GM06990 (cell line): ENCODE measurements around the gene FAM118A.
"Not testable (repeated sequence)": the region's sequence is repeated elsewhere in the genome, so short reads cannot be mapped to it uniquely, and the experiment has no call there.

Experiments
- DNase-seq: peaks from one replicate; pipeline ENCODE4 v3.0.0-alpha.2; 2011; ENCODE audit not compliant: insufficient read length; ENCODE audit errors: extremely low read depth
- H3K27me3 ChIP-seq: replicated peaks from 2 replicates; pipeline ENCODE4 v1.6.0; 2011; ENCODE audit warnings: low read length; ENCODE audit not compliant: control insufficient read depth, insufficient read depth
- H3K36me3 ChIP-seq: 2 replicates; pipeline ENCODE4 v1.5.1; 2011; ENCODE audit warnings: low read length; ENCODE audit not compliant: control insufficient read depth, insufficient read depth
- H3K4me3 ChIP-seq: replicated peaks from 2 replicates; pipeline ENCODE4 v1.5.1; 2011; ENCODE audit warnings: low read depth, mild to moderate bottlenecking, control low read depth, low read length
- TF ChIP-seq, protein P1 (sequence below): IDR thresholded peaks from 2 replicates; pipeline ENCODE4 v1.5.1; 2011; ENCODE audit warnings: low read length, control low read depth, mild to moderate bottlenecking, inconsistent platforms; ENCODE audit not compliant: insufficient read depth, poor library complexity, severe bottlenecking

The FAM118A gene

DNA sequence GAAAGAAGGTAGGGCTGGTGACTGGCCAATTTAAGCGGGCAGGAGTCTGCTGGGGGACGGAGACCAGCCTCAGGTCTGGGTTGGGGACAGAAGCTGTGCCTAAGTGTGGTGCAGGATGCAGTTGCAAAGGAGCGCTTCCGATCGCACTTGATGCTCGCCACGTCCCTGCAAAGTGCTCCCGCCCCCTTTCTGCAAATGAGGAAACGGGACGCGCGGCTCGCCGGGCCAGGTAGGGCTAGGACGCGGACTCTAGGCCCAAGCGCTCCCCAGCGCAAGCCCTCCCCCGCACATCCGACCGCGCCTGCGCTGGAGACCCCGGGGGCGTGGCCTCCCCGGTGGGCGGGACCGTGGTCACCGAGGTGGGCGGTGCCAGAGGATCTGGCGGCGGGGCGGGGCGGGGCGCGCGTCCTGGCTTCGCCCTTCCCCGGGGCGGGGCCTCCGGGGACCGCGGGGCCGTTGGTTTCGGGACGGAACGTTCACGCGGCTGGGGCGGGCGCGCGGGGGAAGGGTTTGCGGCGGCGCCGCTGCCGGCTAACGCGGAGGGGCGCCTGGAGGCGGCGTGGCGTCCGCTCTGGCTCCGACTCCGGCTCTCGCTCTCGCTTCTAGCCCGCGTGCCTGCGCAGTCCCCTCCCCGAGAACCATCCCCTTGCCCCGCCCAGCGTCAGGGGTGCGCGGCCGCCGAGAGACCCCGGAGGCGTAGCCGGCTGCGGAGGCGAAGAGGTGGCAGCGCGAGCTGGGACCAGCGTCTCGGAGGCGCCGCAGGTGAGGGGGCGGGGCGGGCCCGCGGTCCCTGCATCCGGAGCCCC, at the start of gene FAM118A:
Gene FAM118A, plus strand, starts transcription at position 513 of the 806 bp plus-strand sequence. CDS start 12,446 bp downstream, outside the sequence.
- peak; percentile 94 for DNase-seq
- TF ChIP-seq, protein P1, sequence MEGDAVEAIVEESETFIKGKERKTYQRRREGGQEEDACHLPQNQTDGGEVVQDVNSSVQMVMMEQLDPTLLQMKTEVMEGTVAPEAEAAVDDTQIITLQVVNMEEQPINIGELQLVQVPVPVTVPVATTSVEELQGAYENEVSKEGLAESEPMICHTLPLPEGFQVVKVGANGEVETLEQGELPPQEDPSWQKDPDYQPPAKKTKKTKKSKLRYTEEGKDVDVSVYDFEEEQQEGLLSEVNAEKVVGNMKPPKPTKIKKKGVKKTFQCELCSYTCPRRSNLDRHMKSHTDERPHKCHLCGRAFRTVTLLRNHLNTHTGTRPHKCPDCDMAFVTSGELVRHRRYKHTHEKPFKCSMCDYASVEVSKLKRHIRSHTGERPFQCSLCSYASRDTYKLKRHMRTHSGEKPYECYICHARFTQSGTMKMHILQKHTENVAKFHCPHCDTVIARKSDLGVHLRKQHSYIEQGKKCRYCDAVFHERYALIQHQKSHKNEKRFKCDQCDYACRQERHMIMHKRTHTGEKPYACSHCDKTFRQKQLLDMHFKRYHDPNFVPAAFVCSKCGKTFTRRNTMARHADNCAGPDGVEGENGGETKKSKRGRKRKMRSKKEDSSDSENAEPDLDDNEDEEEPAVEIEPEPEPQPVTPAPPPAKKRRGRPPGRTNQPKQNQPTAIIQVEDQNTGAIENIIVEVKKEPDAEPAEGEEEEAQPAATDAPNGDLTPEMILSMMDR = no peak
- Histone ChIP-seq H3K27me3 (no peaks in the 10 kb centered on the region), H3K4me3 (peak within 1 kb of the TSS; percentile 77), H3K36me3 (no peaks in the 10 kb centered on the region)

DNA sequence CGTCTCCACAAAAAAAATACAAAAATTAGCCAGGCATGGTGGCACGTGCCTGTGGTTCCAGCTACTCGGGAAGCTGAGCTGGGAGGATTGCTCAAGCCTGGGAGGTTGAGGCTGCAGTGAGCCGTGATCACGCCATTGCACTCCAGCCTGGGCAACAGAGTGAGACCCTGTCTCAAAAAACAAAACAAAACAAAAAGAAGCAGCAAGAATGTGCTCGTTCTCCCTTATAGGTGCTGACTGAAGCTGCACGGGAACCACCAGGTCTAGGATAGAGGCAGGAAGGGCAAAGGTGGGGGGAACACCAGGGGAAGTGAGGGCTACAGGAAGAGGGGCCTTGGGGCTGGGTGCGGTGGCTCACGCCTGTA, 49.4 kb upstream of the FAM118A start:
- not testable (repeated sequence) for DNase-seq, H3K4me3 ChIP-seq, H3K36me3 ChIP-seq, H3K27me3 ChIP-seq

DNA sequence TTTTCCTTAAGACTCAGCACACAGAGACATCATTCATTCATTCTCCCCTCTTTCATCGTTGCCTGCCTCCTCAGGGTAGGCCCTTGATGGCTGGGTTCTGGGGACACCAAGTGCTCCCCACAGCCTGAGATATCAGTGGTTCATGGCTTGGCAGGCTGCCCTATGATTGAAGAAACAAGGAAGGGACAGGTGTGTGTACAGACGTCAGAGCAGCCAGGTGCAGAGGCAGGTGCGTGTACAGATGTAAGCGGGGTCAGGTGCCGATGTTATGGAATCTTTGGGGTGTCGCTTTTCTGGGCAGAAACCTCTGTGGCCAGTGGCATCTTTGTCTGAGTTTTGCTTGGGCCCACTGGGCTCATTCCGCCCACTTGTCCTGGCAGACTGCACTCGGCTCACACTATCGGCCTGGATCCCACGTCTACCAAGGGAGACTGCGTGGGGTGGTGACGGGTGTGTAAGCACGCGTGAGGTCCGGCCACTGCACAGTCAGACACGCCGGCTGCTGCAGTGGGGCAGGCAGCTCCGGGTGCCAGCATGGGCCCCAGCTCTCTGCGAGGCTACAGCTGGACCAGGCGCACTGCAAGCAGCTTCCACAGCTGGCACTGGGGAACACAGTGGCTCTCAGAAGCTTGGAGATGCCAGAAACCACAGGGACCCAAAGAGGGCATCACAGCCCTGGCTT, 48.2 kb upstream of the FAM118A start:
- DNase-seq = no peak
- TF ChIP-seq, protein P1 = no peak
- no peak overlapping the region for H3K4me3 ChIP-seq
- H3K27me3 ChIP-seq = no peaks in the 10 kb centered on the region
- H3K36me3 ChIP-seq = no peaks in the 10 kb centered on the region

DNA sequence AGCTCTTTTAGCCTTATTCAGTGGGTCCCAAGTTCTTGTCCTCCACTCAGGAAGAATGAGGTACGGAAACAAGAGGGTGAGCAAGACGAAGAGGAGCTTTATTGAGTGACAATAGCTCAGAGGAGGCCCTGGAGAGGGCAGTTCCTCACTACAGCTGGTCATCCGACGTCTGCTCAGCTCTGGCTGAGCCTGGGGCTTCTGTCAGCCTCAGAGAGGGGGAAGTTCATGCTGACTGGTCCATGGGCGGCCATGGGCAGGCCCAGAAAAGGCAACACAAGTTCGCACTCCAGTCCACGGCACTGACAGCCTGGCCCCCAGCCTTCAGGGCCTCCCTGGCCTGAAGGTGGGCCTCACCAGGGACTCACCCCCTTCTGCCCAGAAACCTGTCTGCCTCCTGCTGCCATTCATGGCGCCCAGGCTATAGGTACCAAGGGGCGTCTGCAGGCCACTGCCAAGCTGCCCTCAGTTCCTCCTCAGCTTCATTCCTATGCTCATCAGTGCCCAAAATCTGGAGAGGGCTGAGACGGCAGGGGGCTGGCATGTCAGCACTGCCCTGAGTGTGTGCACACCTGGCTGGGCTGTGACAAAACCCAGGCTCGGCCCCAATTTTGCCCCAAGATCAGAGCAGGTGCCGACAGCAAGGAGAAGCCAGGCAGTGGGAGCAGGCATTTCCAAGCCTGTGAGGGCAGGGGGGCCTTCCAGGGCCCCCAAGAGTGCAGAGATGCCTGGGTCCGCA, 47.4 kb upstream of the FAM118A start:
- Histone ChIP-seq H3K27me3 (no peaks in the 10 kb centered on the region), H3K4me3 (no peak overlapping the region)

DNA sequence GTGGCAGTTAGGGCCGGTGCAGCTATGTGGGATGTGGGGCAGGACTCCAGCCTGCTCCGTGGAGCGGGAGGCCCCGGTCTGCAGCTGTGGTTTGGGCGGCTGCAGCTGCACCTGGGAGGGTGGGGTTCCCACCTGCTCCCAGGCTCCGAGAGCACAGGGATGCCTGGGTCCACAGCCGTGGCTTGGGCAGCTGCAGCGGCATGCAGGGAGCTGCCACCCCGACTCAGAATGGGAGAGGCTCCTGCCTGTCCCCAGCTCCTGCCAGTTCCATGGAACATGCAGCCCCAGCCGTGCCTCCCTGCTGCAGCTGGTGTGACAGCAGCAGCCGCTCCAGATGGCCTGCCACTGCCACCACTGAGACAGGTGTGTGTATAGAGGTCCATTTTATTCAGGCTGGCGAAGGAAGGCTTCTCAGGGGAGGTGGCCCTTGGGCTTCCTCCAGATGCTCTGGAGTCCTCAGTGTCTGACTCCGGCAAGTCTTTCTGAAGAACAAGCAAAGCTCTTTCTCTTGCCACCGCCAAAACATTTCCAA, 46.7 kb upstream of the FAM118A start:
- TF ChIP-seq, protein P1 = no peak
- H3K27me3 ChIP-seq = no peaks in the 10 kb centered on the region
- H3K36me3 ChIP-seq = no peaks in the 10 kb centered on the region
- peak overlapping the region; percentile 12; the same call in 1 of the 2 replicates for H3K4me3 ChIP-seq
- no peak for DNase-seq

More for the DNA sequence above, 47.4 kb upstream of the FAM118A start:
- no peaks in the 10 kb centered on the region for H3K36me3 ChIP-seq
- TF ChIP-seq, protein P1 = no peak
- DNase-seq = no peak
